ENCODE measurements around the gene EAPP. TPM values are rescaled to one million over a fixed set of nuclear protein-coding genes. Genes with fewer than 3 reads are reported as not detected.
"Not testable (repeated sequence)": the region's sequence is repeated elsewhere in the genome, so short reads cannot be mapped to it uniquely, and the experiment has no call there.

EAPP gene
- total RNA-seq, 1 donor, result 56.1 TPM

- TF ChIP-seq CTCF (IDR thresholded peaks at IDR 0.05; ENCODE audit: insufficient read depth, low read length), result no peak
- no peak for DNase-seq (ENCODE audit: low read depth)
These were observed 57.0 kb downstream of the EAPP start for GRCh38 chr14:34482463-34482862.

DNA sequence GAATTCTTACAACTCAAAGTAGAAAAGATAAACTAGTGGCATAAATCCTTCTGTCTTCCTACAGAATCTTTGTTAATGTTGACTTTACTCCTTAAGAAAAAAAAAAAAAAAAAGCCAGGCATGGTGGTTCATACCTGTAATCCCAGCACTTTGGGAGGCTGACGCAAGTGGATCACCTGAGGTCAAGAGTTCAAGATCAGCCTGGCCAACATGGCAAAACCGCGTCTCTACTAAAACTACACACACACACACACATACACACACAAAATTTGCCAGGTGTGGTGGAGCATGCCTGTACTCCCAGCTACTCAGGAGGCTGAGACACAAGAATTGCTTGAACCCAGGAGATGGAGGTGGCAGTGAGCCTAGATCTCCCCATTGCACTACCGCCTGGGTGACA, 59.8 kb downstream of the EAPP start:
- no peak overlapping the region for H3K4me3 ChIP-seq (ENCODE audit: low read depth, low read length)
- no peak for DNase-seq (ENCODE audit: low read depth)
- no peak for TF ChIP-seq CTCF (IDR thresholded peaks at IDR 0.05; ENCODE audit: insufficient read depth, low read length)

More at GRCh38 chr14:34482463-34482862, 57.0 kb downstream of the EAPP start:
- no peak overlapping the region for H3K4me3 ChIP-seq (ENCODE audit: low read depth, low read length)

GRCh38 chr14:34478261-34478660, 61.2 kb downstream of the EAPP start:
- no peak for DNase-seq (ENCODE audit: low read depth)
- no peak for TF ChIP-seq CTCF (IDR thresholded peaks at IDR 0.05; ENCODE audit: insufficient read depth, low read length)
- no peak overlapping the region for H3K4me3 ChIP-seq (ENCODE audit: low read depth, low read length)

GRCh38 chr14:34476036-34476435, 63.5 kb downstream of the EAPP start:
- not testable (repeated sequence) for DNase-seq (ENCODE audit: low read depth); H3K4me3 ChIP-seq (ENCODE audit: low read depth, low read length)

- no peak for TF ChIP-seq CTCF (IDR thresholded peaks at IDR 0.05; ENCODE audit: insufficient read depth, low read length)
- no peak for DNase-seq (ENCODE audit: low read depth)
- no peak overlapping the region for H3K4me3 ChIP-seq (ENCODE audit: low read depth, low read length)
These were observed 64.3 kb downstream of the EAPP start for GRCh38 chr14:34475163-34475562.

DNA sequence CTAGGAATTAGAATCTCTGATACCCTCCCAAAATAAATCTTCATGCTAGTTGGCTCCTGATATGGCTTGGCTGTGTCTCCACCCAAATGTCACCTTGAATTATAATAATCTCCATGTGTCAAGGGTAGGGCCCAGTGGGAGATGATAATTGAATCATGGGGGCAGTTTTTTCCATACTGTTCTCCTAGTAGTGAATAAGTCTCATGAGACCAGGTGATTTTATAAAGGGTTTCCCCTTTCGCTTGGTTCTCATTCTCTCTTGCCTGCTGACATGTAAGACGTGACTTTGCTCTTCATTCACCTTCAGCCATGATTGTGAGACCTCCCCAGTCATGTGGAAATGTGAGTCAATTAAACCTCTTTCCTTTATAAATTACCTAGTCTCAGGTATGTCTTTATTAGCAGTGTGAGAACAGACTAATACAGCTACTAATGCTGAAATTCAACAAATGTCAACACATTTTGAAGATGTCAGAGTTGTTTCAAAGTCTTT, 65.3 kb downstream of the EAPP start:
- no peak for TF ChIP-seq CTCF (IDR thresholded peaks at IDR 0.05; ENCODE audit: insufficient read depth, low read length)
- no peak overlapping the region for H3K4me3 ChIP-seq (ENCODE audit: low read depth, low read length)
- DNase-seq (ENCODE audit: low read depth), result no peak

- no peak for TF ChIP-seq CTCF (IDR thresholded peaks at IDR 0.05; ENCODE audit: insufficient read depth, low read length)
- no peak overlapping the region for H3K4me3 ChIP-seq (ENCODE audit: low read depth, low read length)
- DNase-seq (ENCODE audit: low read depth), result no peak
These were observed 66.7 kb downstream of the EAPP start for GRCh38 chr14:34472706-34473279.
